ENCODE measurements around the gene GRIK4. TPM values are rescaled to one million over a fixed set of nuclear protein-coding genes. Genes with fewer than 3 reads are reported as not detected.
A peak's percentile ranks its signal among the peaks of the same experiment; 100 is the strongest.

Gene GRIK4
- total and polyA plus RNA-seq, 9 of the 15 experiments (the other 6 are each of a cell fraction or from before 2014, with no cell fraction given), result not detected

DNA sequence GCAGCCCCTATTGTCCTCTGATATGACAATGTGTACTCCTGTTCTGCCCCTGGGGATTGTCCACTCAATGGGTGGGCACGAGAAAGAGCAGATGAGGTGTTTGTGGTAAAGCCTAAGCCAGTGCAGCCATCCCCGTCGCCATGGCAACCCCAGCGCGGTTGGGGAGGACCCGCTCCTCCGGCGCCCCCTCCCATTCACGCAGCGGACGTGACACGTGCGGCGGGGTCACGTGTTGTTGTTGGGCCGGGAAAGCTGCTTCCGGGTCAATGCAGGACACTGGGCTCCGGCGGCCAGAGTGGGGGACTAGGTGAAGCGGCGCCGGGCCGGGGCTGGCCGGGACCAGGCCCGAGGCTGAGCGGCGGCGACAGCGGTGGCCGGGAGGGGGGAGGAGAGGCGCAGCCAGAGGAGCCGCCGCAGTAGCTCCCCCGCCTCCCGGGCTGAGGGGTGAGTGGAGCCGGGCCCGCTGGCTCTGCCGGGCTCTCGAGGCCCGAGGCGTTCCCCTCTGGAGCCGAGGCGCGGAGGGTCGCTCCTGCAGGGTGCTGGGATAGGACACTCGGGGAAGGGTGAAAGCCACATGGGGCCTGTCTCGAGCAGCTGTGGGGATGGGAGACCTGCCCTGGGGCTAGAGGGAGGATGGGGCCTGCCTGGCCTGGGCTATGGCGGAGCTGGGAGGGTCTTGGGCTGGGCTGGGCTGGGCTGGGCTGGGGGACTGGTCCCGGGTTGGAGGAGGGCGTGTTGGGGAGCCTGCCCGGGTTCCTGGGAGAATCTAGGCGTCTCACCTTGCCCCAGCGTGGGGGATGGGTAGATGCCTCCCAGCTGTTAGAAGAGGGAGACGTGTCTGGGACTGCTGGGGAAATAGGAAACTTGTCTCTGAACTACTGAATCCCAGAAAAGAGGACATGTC lies 512.6 kb downstream of the GRIK4 start, which contains the start of gene TBCEL (continued):
- TF ChIP-seq RAD21 (CRISPR knock-in tag; conservative IDR thresholded peaks at IDR 0.05 in 1 of 2, IDR thresholded peaks at IDR 0.05 in 1 of 2) (no peak), ZNF282 (CRISPR knock-in tag; IDR thresholded peaks at IDR 0.05) (no peak), TEAD1 (CRISPR knock-in tag; IDR thresholded peaks at IDR 0.05) (no peak), KLF13 (tag; IDR thresholded peaks at IDR 0.05; ENCODE audit: borderline replicate concordance, low read depth) (no peak), ZNF263 (CRISPR knock-in tag; IDR thresholded peaks at IDR 0.05; ENCODE audit: borderline replicate concordance) (no peak), PHF8 (IDR thresholded peaks at IDR 0.05; ENCODE audit: borderline replicate concordance, low read length) (peak; percentile 49; the same call in 1 of the 2 replicates), SP1 (CRISPR knock-in tag; IDR thresholded peaks at IDR 0.05) (no peak), L3MBTL2 (IDR thresholded peaks at IDR 0.05) (peak; percentile 92), ZNF717 (CRISPR knock-in tag; IDR thresholded peaks at IDR 0.05) (no peak), ZNF75A (CRISPR knock-in tag; IDR thresholded peaks at IDR 0.05) (no peak), NFE2 (IDR thresholded peaks at IDR 0.05; ENCODE audit: low read depth) (no peak), CBX8 (IDR thresholded peaks at IDR 0.05; ENCODE audit: borderline replicate concordance, extremely low read depth, low read depth, low read length, poor library complexity, severe bottlenecking) (no peak), ZBED1 (IDR thresholded peaks at IDR 0.05) (no peak), KLF1 (tag; IDR thresholded peaks at IDR 0.05) (no peak), POLR2G (IDR thresholded peaks at IDR 0.05; ENCODE audit: low read depth, low read length) (peak; percentile 79), LCOR (CRISPR knock-in tag; IDR thresholded peaks at IDR 0.05) (peak; percentile 65), ZNF217 (CRISPR knock-in tag; IDR thresholded peaks at IDR 0.05) (no peak), CEBPG (CRISPR knock-in tag; IDR thresholded peaks at IDR 0.05) (no peak), CEBPG (tag; conservative IDR thresholded peaks at IDR 0.05 in 1 of 2, IDR thresholded peaks at IDR 0.05 in 1 of 2) (no peak)
- TF ChIP-seq, protein P1, sequence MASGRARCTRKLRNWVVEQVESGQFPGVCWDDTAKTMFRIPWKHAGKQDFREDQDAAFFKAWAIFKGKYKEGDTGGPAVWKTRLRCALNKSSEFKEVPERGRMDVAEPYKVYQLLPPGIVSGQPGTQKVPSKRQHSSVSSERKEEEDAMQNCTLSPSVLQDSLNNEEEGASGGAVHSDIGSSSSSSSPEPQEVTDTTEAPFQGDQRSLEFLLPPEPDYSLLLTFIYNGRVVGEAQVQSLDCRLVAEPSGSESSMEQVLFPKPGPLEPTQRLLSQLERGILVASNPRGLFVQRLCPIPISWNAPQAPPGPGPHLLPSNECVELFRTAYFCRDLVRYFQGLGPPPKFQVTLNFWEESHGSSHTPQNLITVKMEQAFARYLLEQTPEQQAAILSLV (tag; IDR thresholded peaks at IDR 0.05), result no peak
- TF ChIP-seq, protein P2, sequence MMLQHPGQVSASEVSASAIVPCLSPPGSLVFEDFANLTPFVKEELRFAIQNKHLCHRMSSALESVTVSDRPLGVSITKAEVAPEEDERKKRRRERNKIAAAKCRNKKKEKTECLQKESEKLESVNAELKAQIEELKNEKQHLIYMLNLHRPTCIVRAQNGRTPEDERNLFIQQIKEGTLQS (IDR thresholded peaks at IDR 0.05), result no peak
- TF ChIP-seq, protein P2 (CRISPR knock-in tag; conservative IDR thresholded peaks at IDR 0.05), result no peak
- TF ChIP-seq, protein P3, sequence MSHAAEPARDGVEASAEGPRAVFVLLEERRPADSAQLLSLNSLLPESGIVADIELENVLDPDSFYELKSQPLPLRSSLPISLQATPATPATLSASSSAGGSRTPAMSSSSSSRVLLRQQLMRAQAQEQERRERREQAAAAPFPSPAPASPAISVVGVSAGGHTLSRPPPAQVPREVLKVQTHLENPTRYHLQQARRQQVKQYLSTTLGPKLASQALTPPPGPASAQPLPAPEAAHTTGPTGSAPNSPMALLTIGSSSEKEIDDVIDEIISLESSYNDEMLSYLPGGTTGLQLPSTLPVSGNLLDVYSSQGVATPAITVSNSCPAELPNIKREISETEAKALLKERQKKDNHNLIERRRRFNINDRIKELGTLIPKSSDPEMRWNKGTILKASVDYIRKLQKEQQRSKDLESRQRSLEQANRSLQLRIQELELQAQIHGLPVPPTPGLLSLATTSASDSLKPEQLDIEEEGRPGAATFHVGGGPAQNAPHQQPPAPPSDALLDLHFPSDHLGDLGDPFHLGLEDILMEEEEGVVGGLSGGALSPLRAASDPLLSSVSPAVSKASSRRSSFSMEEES (CRISPR knock-in tag; IDR thresholded peaks at IDR 0.05), result peak; percentile 96

Measured in K562 (cell line).